GM21528 (cell line): ENCODE data around the gene GARIN5A.

Experiments
- ATAC-seq: cut with Tn5 transposase; IDR thresholded peaks from one replicate; pipeline ENCODE4 v1.9.1; 2021; ENCODE audit warnings: mild to moderate bottlenecking, moderate library complexity; ENCODE audit not compliant: unreplicated experiment, low FRiP score

GARIN5A gene

DNA sequence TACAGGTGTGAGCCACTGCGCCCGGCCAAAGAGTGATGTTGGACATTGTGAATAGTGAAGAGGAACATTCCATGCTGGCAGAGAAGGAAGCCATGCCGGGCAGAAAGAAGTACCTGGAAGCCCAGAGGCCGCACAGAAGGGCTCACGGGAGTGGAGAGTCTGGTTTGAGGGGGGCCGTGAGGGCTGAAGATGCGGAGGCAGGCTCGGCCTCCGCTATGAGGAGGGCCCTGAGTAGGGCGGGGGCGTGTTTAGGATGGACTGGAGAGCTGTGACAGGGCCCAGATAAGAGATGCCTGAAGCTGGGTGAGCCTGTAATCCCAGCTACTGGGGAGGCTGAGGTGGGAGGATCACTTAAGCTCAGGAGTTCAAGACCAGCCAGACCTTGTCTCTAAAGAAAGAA is 32.7 kb upstream of the GARIN5A start:
- no peak for ATAC-seq

DNA sequence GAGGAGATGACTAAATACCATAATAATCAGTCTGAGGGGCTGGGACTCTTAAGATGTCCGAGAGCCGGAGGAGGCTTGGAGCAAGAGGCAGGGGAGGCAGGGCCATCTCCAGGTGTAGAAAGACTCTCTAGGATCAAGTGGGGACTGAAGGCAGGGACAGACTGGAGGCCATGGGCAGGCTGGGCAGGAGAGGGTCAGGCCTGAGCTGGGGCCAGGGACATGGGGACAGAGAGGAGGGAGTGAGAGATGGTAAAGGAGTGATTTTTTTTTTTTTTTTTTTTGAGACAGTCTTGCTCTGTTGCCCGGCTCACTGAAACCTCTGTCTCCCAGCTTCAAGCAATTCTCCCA is 32.2 kb upstream of the GARIN5A start:
- no peak for ATAC-seq

DNA sequence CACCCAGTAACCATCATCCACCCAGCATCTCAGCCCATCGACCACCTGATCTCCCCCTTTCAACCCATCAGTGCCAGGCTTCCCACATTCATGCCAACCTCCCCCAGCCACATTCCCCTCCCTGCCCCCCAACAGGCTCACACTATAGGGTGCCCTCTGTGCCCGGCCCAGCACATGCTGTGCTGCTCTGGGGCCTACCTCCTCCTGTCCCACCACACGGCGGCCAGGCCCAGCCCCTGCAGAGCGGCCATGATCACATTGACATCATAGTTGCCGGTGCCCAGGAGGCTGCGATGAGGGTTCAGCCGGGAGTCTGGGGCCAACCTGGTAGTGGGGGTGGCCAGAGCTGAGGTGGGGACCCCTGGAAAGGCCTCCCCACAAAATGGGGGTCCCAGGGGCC is 30.7 kb upstream of the GARIN5A start:
- ATAC-seq = no peak

DNA sequence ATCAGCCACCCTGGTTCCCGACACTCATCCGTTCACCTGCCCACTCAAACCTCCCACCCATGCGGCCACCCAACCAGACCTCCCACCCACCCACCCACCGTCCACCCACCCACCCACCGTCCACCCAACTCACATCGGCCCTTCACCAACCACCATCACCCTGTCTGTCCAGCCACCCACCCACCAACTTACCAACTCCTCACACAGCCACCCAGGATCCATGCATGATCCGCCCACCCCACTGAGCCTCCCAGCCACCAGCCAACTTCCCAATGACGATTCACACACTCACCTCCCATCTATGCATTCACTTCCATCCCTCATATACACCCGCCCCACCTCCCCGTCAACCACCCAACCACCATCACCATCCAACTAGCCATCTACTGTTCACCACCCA is 30.1 kb upstream of the GARIN5A start:
- ATAC-seq = no peak

DNA sequence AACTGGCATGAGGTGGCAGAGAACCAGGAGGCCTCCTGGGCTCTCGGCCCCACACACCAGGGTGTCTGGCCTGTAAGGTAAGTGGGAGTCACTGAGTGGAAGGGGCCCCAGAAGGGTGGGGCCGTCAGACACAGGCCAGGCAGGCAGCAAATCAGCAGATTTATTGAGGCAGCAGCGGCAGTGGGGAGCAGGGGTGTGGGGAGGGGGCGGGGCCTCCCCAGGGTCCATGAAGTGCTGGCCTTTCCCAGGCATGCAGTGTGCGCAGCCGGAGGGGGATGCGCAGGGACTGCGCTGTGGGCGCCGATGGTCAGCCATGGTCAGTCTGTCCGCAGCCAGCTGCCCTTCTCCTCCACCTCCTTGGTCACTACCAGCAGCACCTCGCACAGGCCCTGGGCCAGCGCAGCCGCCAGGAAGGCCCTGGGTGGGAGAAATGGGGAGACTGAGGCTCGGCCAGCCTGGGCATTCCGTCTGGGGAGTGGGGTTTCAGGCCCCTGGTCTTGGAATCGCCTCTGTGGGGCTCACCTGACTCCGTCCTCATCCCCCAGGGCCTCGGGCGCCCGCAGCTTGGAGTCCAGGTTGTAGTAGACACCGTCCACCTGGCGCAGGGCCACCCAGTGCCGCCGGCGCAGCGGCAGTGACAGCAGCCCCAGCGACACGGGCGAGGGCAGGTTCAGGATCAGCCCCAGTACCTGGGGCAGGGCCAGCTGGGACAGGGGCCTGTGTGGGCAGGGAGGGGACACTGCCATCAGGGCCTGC is 29.4 kb upstream of the GARIN5A start:
- ATAC-seq = no peak

DNA sequence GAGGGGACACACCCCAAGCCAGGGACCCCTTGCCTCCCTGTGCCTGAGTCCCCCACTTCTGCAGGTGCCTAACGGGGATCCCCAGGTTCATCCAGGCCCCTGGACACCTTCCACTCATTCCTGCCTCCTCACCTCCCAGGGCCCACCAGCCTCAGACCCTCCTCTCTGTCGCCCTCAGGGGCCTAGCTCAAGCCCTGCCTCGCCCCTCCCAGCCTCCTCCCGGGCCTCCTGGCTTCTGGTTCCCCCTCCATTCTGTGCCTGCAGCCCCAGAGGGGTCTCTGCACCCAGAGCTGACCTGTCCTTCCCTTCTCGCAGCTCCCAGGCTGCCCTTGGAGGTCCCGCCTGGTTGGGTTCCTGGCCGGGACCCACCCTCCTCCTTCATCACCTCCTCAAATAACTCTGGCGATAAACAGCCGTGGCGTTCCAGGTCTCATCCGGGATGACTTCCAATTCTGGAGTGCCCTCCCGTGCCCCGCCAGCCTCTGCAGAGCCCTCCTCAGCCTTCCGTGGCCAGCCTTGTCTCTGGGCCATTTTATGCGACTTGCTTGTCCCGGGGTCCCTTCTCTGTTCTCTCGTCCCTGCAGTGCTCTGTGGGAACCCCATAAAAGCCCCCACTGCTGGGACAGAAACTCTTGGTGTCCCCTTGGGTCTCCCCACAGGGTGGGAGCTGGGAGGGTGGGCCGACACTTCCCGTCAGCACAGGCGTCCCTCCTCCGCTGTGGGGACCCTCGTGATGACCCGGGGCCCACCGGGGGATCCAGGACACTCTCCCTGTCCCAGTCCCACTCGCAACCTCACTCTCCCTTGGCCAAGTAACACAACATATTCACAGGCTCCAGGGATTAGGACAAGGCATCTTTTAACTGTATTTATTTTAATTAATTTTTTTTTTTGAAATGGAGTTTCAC is 25.2 kb upstream of the GARIN5A start:
- ATAC-seq = no peak

DNA sequence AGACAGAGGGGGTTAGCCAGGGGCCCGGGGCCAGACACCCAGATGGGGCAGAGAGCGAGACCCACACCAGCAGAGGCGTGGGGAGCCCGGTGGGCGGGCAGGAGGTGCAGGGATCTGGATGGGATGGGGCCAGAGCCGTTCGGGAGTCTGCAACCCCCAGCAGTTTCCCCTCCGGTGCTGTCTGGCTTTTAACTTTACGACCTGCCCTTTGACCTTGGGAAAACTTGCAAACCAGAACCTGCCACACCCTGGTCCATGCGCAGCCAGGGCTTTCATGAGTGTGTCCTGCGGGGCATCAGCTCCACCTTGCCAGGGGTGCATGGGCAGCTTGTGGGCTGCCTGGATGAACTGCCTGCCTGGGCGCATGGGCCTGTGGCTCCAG is 24.5 kb upstream of the GARIN5A start:
- no peak for ATAC-seq

DNA sequence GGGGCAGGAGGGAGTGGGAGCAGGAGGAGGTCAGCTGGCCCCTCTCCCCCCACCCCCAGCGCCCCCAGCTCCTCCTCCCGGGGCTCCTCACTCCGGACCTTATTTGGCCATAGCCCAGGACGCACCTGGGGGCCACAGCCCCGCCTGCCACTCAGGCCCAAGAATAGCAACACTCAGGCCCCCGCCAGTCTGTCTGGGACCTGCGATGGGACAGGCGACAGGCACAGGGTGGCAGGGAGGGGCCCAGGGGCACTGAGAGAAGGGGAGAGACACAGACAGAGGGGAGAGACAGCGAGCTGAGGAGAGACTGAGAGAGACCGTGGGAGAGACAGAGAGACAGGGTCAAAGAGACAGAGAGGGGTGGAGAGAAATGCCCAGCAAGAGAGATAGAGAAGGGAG is 24.1 kb upstream of the GARIN5A start:
- no peak for ATAC-seq

DNA sequence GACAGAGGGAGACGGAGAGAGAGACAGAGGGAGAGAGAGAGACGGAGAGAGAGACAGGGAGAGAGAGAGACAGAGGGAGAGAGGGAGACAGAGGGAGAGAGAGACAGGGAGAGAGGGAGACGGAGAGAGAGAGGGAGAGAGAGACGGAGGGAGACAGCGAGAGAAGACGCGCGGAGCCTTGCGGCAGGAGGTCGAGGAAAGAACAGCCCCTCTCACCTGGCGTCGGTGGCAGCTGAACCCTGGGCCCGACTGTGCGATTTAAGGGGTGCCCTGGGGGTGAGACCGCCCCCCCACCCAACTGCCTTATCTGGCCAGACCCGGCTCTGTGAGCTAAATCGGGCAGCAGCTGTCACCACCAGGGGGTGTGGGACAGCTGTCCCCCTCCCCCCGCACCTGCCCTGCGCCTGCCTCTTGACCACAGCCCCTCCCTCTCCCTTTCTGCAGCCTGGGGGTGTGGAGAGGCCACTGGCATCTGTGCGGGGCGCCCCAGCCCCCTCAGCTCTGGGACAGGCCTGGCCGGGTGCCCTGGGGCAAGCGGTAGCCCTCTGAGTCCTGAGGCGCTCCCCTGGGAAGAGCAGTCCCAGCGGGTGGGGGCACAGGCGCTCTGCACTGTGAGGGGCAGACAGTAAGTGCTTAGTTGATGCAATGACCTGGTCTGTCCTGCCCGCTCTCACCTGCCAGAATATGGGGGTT is 23.6 kb upstream of the GARIN5A start:
- no peak for ATAC-seq

DNA sequence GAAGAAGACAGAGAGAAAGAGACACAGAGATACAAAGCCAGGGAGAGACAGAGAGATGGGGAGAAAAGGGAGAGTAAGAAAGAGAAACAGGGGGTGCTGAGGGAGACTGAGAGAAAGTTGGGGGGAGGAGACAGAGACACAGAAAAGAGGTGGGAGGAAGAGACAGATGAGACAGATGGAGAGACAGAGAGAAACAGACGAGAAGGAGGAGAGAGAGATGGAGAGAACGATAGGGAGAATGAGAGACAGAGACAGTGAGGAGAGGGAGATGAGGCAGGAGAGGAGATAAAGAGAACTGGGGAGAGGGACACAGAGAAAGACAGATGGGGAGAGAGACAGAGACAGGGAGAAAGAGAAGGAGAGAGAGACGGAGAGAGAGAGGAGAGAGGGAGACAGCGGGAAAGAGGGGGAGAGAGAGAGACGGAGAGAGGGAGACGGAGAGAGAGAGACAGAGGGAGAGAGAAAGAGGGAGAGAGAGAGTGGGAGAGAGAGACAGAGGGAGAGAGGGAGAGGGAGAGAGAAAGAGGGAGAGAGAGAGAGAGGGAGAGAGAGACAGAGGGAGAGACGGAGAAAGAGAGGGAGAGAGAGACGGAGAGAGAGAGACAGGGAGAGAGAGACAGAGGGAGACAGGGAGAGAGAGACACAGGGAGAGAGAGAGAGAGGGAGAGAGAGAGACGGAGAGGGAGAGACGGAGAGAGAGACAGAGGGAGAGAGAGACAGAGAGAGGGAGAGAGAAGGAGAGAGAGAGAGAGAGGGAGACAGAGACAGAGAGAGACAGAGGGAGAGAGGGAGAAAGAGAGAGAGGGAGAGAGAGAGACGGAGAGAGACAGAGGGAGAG is 21.8 kb upstream of the GARIN5A start:
- ATAC-seq = no peak

DNA sequence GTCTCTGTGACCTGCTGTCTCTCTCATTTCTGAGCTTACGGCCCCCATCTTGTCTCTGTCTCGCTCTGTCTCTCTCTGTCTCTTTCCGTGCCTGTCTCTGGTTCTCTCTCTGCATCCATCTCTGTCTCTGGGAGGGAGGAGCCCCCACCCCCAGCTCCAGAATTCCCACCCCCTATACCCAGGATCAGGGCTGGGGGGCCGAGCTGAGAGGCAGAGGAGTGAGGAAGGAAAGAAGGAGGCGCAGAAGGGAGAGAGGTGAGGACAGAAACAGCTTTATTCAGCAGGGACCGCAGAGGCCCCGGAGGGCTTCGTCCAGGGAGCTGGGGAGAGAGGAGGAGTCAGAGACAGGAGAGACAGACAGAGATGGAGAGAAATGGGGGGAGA is 20.4 kb upstream of the GARIN5A start:
- no peak for ATAC-seq

DNA sequence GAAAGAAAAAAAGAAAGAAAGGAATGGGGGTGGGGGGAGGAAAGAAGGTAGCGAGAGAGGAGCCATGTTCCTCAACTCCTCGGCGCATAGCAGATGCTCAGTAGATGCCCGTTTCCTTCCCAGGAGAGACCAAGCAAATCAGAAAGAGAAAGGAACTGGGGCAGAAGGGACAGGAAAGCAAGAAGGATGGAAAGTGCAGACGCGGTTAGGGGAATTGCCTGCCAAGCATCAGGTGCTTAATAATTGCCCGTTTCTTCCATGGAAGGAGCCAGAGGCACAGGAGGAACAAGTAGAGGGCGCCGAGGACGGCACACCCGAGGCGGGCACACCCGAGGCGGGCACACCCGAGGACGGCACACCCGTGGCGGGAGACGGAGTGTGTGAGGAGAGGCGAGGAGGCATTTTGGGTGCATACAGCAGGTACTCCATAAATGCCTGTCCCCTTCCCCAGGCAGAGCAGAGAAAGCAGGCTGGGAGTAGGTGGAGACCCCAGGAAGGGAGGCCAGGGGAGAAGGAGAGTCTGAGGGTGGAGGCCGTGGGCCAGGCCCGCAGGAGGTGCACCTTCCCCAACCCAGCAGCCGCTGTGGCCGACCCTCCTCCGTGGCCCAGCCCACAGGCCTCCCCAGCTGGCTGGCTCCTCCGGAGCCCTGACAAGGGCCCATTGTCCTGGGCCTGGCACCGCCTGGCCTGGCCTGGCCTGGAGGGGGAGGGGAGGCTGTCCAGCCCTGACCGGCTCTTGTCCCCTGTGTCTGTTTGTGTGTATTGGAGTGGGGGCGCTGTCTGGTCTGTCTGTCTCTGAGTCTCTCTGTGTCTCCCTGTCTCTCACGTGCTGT is 19.8 kb upstream of the GARIN5A start:
- no peak for ATAC-seq

DNA sequence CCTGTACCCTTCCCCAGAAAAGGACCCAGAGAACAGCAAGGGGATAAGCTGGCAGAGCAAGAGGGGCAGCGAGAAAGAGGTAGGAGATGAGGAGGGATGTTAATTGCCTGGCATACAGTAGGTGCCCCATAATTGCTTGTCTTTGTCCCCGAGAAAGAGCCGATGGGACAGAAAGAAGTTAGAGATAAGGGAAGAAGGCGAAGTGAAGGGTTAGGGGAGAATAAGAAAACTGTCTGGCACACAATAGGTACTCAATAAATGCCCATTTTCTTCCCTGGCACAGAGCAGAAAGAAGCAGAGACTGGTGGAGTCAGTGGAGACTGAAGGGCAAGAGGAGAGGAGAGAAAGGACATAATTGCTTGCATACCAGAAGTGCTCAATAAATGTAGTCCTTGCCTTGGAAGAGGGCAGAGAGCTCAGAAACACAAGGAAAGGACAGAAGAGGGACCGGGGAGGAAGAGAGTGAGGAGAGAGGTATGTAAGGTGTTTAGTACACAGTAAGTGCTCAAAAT is 18.4 kb upstream of the GARIN5A start:
- no peak for ATAC-seq

DNA sequence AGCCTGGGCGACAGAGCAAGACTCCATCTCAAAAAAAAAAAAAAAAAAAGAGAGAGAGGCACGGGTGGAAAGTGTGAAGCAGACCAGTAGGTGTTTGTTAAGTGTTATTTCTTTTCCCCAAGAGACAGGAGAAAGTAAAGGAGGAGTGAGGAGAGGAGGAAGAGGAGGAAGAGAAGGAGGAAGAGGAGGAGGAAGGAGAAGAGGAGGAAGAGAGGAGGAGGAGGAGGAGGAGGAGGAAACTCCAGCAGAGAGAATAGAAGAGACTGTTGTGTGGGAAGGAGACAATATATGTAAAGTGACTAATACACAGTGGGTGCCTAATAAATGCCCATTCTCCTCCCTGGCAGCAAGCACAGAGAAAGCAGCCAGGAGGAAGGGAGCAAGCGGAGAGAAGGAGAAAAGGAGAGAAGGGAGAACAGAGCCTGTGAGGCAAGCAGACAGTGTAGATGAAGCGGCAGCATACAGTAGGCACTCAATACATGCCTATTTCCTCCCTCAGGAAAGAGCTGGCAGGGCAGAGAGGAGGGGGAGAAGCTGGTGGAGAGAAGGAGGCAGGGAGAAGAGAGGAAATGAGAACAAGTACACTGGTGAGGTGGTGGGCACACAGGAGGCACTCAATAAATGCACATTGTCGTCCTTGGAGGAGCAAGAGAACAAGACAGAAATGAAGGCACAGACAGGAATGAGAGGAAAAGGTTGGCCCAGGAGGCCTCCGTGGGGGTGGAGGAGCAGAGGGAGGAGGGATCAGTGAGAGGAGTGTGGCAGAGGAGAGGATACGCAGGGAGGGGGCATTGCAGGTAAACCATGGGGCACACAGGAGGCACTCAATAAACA is 17.8 kb upstream of the GARIN5A start:
- no peak for ATAC-seq

DNA sequence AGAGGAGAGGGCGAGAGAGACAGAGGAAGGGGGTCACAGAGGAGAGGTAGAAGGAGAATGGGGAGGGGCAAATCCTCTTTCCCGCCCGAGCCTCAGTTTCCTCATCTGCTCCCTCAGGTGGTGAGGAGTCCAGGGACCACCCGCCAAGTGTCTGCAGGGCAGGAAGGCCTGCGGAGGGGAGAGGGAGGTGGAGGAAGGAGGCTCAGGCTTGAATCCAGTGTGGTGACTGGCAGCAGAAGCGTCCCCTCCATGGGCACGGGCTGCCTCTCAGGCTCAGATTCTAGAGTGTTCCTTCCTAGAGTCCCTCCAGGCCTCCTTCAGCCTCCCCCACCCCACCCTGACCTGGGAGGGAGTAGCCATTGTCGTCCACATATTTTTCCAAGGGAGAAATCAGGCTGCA is 16.5 kb upstream of the GARIN5A start:
- no peak for ATAC-seq

DNA sequence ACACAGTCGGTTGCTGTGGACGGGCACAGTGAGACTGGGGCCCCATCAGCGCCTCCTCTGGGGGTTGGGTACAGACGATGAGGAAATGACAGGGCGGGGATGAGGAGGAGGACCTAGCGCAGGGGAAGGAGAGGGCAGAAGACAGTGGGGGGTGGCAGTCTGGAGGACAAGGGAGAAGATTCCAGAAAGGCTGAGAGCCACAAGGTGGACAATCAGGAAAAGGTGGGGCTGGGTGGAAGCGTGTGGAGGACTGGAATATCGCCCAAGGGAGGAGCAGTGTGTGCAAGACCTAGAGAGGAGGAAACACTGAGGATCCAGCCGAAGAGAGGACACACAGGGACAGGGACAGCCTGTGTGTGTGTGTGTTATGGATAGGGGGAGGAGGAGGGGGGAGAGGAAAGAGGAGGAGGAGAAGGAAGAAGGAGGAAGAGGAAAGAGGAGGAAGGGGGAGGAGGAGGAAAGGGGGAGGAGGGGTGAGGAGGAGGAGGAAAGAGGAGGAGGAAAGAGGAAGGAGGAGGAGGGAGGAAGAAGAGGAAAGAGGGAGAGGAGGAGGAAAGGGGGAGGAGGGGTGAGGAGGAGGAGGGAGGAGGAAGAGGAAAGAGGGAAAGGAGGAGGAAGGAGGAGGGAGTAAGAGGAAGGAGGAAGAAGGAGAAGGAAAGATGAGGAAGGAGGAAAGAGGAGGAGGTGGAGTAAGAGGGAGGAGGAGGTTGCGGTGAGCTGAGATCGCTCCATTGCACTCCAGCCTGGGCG is 15.8 kb upstream of the GARIN5A start:
- no peak for ATAC-seq

DNA sequence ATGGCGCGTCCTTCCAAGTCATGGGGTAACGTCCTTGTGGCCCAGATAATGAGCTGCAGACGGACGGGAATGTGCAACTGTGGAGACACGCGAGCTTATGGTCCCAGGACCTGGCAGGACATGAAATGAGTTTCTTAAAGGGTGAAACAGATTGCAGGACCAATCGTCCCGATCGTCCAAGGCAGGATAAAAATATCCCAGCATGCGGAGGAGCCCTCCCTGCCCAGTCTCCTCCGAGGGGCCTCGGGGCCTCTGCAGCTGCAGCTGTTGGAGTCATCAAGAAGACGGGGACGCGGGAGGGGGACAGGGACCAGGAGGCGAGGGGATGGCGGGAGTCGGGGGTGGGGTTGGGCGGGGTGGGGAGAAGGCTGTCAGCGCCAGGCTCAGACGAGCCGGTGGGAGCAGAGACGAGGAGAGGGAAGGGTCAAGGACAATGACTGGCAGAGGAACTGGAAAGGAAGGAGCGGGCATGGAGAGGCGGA is 14.4 kb upstream of the GARIN5A start:
- no peak for ATAC-seq

DNA sequence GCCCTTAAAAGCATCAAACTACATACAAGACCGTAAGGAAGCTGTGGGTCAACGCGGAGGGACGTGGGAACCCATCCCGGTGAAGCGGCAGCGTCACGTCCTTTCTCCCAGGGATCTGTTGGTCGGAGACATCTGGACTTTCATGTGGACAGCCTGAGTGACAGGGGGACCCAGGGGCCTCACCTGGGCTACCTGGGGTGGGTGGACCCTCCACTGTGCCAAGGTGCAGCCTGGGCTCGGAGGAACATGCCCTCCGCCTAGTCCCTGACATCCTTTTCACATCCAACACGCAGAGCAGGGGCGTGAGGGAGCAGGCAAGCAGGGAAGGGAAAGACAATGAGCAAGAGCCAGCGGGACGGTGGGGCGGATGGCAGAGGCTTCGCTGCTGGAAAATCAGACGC is 13.8 kb upstream of the GARIN5A start:
- ATAC-seq = no peak
